ENCODE measurements around the gene MAP3K20.
"Not testable (repeated sequence)": the region's sequence is repeated elsewhere in the genome, so short reads cannot be mapped to it uniquely, and the experiment has no call there.

Gene MAP3K20

DNA sequence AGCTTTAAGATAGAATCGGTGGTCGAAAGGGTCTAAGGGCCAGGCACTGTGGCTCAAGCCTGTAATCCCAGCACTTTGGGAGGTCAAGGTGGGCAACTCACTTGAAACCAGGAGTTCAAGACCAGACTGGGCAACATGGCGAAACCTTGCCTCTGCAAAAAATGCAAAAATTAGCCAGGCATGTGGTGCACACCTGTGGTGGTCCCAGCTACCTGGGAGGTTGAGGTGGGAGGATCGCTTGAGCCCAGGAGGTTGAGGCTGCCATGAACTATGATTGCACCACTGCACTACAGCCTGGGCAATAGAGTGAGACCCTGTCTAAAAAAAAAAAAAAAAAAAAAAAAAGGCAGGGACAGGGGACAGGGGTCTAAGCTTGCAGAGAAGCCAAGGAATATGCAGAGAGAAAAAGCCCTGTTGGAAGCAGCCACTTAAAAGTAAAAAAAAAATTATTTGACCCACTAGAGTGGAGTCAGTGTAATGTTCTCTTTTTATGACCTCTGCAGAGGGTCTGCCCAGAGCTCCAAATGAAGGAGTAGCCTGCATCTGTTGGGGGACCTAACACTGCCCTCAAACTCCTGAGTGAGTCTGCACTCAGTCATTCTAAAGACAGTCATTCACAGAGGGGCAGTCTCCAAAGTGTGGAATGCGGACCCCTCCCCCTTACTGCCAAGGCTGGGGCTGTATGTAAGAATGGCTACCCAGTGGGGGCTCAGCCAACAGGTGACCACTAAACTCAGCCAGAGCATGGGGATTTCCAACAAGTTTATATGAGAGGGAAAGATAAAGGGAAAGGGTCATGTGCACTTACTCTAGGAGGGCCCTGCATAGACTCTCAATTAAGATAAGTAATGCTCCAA, 160.5 kb downstream of the MAP3K20 start:
- no peak for DNase-seq (ENCODE audit: low read depth)

DNA sequence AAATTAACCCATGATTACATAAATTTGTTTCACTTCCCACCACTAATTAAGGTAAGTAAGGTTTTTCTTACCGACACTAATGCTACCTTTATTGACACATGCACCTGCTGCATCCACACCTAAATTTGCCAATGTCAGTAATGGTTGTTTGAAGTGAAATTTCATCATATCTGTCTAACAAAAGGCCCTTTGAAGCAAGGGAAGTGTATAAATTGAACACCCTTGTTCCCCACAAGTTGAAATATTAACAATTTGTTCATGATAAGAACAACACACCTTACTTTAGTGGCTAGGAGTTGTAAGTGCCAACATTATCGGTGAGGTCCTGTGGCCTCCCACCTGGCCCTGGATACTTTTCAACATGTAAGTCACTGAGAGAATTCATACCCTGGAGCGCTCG, 162.7 kb downstream of the MAP3K20 start:
- no peak for DNase-seq (ENCODE audit: low read depth)

DNA sequence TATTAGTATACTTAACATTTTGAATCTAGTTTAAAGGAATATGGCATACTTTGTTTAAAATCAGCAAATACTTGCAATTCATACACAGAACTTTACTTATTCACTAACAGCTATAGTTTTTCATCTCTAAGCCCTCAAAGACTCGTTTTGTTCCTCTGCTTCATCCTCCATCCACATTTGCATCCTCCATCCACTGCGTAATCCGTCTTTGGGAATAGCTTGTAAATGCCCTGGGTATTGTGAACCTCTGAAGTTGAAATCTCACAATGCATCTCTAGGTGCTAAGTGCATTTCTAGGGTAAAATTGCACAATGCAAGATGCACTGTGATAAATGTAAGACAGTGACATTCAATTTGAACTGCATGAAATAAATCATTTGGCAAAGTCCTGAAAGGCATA, 163.2 kb downstream of the MAP3K20 start:
- DNase-seq (ENCODE audit: low read depth) = no peak

DNA sequence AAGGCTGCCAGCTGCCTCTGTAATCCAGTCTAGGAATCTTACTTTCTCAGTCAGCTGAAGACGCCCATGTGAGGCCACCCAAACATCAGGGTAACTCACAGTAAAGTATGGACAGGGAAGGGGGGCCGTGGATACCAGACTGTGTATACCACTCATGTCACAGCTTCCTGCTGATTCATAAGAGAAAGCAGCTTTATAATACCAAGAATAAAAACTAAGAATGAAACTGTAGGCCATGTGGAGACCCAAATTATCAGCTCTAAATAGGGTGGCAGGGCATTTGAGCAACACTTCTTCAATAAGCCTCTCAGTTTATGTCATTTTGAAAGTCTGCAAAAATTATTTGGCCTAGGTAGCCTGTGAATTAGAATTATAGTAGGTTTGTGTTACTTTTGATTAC, 164.0 kb downstream of the MAP3K20 start:
- no peak for DNase-seq (ENCODE audit: low read depth)

DNA sequence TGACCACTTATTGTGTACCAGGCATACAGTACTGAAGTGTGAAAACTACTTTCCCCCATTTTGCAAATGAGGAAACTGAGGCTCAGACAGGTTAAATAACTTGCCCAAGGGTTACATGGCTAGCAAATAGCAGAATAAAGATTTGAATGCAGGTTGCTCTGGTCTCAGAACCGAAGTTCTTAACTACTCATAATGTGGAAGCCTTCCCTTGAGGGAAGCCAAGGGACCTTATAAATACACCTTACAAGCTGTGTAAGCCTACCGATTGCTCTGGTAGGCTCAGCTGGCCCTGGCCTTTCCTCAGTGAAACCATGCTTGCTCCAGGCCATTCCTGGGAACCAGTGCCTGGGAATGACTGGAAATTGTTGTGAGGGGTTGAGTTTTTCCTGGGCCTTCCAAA, 164.4 kb downstream of the MAP3K20 start:
- no peak for DNase-seq (ENCODE audit: low read depth)

DNA sequence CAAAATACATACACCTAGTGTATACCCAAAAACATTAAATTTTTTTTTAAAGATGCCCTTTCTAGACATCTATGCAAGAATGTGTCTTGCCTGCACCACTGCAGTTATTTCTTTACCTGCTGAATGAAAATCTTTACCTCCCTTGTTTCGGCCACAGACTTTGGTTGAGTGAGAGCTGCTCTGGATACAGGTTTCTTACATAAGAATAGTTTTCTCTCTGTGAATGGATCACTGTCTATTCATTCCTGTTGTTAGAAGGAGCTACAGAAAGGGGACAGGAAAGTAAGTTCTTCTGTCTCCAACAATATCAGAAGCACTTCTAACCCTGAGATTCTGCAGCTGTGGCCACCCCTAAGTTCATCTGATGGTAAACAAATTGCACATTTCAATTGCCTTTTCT, 166.0 kb downstream of the MAP3K20 start:
- DNase-seq (ENCODE audit: low read depth) = no peak

DNA sequence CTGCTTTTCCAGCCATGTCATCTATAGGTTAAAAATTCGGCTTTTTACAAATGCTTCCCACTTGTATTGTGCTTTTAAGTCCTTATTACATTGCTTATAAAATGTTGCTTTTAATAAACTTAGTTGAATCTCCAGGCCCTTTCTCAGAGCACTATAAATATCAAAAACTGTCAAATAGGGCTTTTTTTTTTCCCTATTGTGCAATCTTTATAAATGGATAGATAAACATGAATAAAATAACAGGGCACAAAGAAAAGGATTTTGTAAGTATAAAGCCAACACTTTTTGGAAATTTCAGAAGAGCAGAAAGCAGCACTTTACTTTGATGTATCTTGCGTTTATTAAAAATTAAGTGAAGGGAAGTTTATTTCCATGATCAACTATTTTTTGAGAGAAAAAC, 171.5 kb downstream of the MAP3K20 start:
- DNase-seq (ENCODE audit: low read depth) = no peak

DNA sequence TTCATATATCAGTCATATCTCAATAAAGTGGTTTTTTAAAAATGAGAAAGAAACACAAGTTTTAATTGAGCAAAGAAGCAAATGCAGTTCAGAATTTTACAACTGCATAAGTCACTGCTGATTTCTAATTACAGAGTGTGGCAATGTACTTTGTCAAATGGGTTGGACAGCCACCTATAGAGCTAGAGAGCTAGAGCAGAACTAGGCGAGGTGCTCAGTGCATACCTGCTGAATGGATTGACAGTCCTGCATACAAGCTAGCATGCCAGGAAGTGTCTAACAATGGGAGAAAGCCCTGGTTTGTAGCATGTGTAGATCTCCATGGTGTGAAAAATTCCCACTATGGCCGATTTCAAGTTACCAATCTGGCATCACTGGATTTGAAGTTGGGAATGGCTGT, 172.7 kb downstream of the MAP3K20 start:
- DNase-seq (ENCODE audit: low read depth) = no peak

DNA sequence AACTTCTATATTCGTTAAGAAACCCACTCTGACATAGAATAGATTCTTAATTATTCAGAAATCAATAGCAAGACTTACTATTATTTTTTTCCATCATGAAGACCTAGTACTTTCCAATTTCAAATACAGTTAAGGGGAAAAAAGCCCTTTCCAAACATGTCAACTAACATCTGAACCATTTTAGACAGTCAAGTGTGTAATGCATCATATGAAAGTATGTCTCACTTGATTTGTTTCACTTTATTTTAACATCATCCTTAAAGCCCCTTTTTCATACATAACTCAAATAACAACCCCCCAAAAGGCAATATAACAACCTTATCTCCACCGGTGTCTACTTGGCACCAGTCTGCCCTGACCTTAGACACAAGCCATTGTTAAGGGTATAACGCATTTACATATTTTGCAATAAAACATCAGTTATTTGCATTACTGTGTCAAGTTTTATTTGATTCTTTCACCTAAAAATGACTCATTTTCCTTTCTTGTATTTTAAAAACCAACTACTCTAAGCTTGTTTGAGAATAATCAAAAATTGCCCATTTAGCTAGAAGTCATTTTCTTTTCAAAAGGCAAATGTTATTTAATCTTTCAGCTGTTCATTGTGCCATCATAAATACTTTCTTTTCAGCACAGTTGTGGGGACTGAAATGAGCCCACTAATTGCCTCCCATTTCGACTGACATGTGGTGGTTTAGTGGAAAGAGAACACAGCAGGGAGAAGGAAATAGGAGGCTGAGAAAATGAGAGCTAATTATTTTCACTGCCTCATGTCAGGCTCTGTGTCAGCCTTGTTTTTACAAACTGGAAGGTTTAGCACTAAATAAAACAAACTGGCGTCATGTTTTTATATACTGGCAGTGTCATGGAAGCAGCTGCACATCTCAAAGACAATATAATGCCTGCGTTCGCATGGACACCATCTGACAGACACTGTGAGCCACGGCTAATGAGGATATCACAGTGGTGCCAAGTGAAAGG, 174.3 kb downstream of the MAP3K20 start:
- no peak for DNase-seq (ENCODE audit: low read depth)

DNA sequence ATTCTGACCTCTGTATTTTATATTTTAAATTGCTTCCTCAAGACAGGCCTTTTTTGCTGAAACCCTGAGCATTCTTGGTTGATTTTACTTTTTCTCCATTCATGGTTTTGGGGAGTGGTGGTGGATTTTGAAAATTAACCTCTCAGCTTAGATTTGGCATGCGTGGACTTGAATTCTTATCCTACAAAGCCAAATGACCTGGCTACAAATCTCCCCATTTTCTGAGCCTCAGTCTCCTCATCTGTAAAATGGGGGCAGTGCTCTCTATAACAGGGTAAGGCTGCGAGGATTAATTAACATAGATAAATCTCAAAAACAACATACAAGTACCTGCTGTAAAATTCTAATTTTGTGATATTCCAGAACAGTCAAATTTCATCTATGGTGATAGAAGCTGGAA, 175.6 kb downstream of the MAP3K20 start:
- DNase-seq (ENCODE audit: low read depth) = no peak

DNA sequence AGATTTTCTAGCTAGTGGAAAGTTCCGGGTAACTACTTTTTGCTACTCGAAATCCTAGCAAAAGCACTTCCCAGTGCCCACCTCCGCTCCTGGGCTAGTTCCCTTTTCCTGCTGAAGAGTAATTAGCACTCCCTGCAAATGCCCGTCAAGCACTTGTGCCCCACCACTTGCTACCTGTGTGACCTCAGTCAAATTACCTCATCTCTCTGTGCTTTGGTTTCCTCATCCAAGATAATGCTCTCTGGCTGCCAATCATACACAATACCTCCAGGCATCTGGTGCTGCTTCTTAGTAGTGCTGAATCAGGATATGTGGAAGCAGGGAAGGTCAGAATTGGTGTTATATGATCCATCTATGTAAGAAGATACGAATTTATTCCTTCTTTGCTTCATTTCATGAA, 176.9 kb downstream of the MAP3K20 start:
- DNase-seq (ENCODE audit: low read depth) = no peak

DNA sequence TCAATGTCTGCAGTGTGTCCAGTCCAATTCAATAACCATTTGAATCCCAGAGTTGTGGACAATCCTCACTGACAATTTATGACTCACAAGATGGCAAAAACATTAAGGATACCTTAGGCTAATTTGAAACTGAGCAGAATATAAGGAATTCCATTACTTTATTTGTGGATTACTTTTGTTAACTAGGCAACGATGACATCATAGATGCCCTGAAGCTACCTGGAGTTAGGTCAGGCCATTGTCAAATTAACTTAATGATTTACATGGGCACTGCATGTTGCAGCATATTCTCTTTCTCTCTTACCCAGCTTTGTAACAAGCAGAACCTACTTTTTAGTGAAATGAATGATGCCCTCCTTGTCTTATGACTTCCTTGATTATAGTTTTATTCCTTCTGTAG, 179.0 kb downstream of the MAP3K20 start:
- no peak for DNase-seq (ENCODE audit: low read depth)

DNA sequence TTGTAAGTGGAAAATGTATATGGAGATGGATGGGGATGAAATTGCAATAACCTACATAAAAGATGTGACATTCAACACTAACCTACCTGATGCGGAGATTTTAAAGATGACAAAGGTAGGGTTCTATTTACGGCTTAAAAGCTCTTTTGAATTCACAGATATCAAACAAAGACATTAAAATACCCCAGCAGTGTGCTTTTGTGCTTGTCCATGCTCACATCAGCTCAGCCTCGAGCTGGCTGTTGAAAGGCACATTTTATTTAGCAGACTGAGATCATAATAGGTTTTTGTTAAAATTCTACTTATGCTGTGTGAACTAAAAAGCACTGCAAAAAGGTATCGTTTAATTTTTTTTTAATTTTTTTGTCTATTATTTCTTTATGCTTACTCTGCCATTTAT, 183.1 kb downstream of the MAP3K20 start:
- DNase-seq (ENCODE audit: low read depth) = no peak

DNA sequence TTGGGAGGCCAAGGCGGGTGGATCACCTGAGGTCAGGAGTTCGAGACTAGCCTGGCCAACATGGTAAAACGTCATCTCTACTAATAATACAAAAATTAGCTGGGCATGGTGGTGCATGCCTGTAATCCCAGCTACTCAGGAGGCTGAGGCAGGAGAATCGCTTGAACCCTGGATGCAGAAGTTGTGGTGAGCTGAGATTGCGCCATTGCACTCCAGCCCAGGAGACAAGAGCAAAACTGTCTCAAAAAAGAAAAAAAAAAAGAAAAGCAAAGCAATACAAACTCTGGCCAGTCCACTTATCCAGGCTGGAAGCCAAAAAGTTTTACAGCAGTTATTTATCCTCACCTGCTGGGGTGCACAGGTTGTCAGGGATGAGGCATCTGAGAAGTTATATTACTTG, 186.7 kb downstream of the MAP3K20 start:
- DNase-seq (ENCODE audit: low read depth) = not testable (repeated sequence)

DNA sequence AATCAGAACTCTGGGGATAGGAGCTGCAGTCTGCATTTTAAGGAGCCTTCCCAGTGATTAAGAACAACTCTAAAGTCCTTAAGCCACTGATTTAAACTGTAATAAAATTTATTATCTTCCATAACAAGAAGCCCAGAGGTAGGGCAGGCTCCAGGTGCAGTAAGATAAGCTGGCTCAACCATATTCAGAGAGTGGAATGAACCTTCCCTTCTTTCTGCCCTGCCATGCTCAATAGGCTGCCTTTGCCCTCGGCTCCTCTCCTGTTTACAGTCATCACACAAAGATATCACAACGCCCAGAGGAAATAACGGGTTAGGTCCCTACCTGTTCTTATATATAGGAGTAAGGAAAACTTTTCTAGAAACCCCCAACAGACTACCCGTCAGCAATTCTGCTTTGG, 188.5 kb downstream of the MAP3K20 start:
- DNase-seq (ENCODE audit: low read depth) = no peak

DNA sequence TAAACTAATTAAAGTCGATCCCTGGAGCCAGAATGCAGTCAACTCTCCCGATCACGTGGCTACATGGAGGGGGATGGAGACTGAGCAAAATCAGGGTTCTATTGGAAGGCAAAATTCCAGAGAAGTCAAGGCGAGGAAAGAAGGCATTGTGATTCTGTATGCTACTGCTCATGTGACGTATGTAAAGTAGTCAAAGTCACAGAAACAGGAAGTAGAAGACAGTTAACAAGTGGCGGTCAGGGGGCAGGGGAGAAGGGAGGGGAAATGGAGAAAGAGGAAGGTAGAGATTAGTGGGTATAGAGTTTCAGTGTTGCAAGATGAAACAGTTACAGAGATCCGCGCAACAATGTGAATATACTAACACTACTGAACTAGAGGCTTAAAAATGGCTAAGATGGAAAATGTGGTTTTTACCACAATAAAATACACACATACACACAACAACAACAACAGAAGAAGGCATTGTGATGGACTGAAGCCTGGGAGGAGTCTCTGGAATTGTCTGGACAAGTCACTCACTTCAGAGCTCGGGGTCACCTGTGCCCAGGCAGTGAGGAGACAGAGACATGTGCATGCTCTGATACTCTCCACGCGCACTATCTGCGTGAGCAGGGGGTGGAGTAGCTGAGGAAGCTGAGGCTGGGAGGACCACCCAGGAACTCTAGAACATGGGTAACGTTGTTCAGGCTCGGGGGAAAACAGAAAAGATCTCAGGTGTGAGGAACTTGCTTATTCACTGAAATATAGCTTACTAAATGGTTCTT, 189.1 kb downstream of the MAP3K20 start:
- no peak for DNase-seq (ENCODE audit: low read depth)

DNA sequence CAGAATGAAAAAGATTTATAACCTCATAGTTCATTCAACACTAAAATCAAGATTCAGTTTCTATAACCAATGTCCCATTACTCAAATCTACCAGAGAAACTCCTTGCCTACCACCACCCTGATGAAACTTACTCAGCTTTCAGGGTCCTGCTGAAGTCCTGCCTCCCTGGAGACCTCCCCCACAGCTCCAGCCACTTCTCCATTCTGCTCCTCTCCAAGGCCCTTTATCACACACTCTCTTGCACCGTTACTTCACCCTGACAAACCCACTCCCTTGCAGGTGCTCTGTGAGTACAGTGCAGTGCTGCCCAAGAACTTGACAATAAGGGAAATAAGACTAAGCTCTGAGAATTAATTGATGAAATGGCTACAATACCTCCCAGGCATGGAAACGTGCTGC, 195.5 kb downstream of the MAP3K20 start:
- DNase-seq (ENCODE audit: low read depth) = no peak

DNA sequence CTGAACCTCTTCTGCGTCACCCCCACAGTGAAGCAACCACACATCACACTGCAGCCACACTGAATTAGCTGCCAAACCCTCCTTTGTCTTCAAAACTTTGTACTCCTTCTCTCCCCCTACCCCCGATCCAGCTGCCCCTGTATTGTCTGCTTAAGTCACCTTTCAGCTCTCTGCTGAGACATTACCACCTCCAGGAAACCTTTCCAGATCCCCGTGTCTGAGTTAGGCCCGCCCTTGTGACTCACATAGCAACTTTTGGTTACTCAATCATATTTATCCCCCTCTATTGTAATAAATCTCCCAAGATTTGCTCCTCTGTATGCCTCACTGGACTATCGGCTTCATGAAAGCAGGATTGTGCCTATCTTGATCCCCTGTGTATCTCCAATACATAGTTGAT, 196.2 kb downstream of the MAP3K20 start:
- no peak for DNase-seq (ENCODE audit: low read depth)

DNA sequence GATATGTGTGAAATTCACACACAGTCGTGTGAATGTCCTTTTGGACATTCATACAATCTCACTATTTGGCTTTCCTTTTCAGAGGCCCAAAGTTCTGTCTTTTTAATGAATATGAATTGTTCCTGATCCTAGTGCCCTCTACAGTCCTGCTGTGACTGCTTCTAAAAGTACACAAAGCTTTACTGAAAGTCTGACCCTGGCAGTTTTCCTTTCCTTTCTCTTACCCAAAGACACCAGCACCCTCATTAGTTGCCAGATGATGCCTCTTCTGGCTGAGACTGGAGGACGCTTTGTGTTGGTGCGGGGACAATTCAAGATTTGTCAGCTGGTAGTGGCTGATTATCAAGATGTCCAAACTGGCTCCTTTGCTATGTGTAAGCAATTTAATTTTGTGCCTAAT, 197.2 kb downstream of the MAP3K20 start:
- DNase-seq (ENCODE audit: low read depth) = no peak

DNA sequence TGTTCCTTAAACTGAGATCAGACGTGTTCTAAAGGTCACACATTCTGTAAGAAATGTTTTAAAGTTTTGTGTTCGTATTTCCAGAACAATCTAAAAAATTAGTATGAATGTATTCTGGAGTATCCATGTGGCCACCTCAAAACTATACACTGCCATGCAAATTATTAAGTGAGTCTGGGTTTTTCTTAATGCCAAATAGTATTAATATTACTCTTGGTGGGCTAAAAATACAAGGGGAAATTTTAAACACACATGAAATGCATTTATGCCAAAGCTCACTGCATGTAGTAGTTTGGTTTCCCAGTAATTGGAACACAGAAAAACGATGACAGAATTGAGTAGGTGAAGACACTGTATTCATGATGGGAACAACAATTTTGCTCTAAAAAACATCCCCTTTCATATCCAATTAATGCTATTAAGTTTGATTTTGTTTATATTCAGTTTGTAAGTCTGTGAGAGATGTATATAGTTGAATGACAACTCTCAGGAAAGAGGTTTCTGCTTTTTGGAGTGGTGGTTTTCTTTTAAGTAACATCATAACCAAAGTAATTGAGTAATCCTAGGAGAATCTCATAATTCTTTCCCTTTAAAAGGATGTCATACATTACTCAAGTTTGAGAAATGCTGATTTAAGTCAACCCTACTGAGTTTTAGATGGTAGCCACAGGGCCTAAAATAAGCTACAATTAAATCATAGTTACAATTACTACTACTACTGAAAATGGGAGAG, 203.3 kb downstream of the MAP3K20 start:
- DNase-seq (ENCODE audit: low read depth) = no peak

DNA sequence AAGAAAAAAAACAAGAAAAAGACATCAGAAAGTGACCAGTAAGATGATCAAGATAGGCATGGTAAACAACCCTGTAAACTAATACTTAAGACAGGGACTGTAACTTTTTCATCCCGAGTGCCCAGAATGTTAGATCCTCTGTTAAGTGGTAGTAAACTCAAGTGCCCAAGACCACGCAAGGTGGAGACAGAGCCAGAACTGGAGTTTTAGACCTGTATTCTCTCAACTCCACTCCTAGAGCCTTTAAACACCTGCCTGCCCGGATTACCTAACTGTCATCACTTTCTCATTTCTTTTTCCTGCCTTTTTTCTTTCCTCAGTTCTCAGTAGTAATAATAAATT, 203.9 kb downstream of the MAP3K20 start:
- DNase-seq (ENCODE audit: low read depth) = no peak

DNA sequence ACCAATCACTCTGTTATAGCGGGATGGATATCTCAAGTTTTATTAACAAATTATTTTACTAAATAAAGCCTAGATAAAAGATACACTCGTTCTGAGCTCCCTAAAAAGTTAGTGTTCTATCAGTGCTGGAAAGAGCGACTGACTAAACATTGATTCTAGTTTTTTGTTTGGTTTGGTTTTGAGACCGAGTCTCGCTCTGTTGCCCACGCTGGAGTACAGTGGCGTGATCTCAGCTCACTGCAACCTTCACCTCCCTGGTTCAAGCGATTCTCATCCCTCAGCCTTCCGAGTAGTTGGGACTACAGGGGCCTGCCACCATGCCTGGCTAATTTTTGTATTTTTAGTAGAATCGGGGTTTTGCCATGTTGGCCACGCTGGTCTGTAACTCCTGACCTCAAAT, 205.2 kb downstream of the MAP3K20 start:
- DNase-seq (ENCODE audit: low read depth) = no peak

Measured in stimulated activated CD8-positive, alpha-beta memory T cell treated with anti-CD3 and anti-CD28 coated beads, Interleukin-4, amount 100 ng/mL, for 24 hours (primary cell).